GM10266 (cell line): ENCODE measurements around the gene TBC1D2.
"Not testable (repeated sequence)": the region's sequence is repeated elsewhere in the genome, so short reads cannot be mapped to it uniquely, and the experiment has no call there.

Experiments used
- DNase-seq: peaks from one replicate; pipeline ENCODE4 v3.0.0; 2012; ENCODE audit errors: extremely low spot score
- TF ChIP-seq, protein P1 (sequence below): IDR thresholded peaks from 2 replicates; pipeline ENCODE4 v1.5.1; 2012; ENCODE audit warnings: mild to moderate bottlenecking, low read depth; ENCODE audit not compliant: control insufficient read depth, insufficient read depth; ENCODE audit errors: missing control alignments

Gene TBC1D2

GRCh38 chr9:98176391-98177259 lies 78.8 kb downstream of the TBC1D2 start:
- no peak for DNase-seq
- TF ChIP-seq, protein P1, sequence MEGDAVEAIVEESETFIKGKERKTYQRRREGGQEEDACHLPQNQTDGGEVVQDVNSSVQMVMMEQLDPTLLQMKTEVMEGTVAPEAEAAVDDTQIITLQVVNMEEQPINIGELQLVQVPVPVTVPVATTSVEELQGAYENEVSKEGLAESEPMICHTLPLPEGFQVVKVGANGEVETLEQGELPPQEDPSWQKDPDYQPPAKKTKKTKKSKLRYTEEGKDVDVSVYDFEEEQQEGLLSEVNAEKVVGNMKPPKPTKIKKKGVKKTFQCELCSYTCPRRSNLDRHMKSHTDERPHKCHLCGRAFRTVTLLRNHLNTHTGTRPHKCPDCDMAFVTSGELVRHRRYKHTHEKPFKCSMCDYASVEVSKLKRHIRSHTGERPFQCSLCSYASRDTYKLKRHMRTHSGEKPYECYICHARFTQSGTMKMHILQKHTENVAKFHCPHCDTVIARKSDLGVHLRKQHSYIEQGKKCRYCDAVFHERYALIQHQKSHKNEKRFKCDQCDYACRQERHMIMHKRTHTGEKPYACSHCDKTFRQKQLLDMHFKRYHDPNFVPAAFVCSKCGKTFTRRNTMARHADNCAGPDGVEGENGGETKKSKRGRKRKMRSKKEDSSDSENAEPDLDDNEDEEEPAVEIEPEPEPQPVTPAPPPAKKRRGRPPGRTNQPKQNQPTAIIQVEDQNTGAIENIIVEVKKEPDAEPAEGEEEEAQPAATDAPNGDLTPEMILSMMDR: no peak

GRCh38 chr9:98175762-98176161 lies 79.7 kb downstream of the TBC1D2 start:
- TF ChIP-seq, protein P1: no peak
- DNase-seq: no peak

GRCh38 chr9:98175028-98175569 lies 80.3 kb downstream of the TBC1D2 start:
- no peak for DNase-seq
- TF ChIP-seq, protein P1: no peak

DNA sequence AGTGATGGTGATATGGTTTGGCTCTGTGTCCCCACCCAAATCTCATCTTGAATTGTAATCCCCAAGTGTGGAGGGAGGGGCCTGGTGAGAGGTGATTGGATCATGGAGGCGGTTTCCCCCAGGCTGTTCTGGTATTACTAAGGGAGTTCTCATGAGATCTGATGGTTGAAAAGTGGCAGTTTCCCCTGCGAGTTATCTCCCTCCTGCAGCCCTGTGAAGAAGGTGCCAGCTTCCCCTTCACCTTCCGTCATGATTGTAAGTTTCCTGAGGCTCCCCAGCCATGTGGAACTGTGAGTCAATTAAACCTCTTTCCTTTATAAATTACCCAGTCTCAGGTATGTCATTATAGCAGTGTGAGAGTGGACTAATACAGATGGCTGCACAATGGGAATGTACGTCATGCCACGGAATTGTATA lies 80.9 kb downstream of the TBC1D2 start:
- not testable (repeated sequence) for DNase-seq

GRCh38 chr9:98173181-98173580 lies 82.3 kb downstream of the TBC1D2 start:
- DNase-seq: no peak
- TF ChIP-seq, protein P1: no peak

DNA sequence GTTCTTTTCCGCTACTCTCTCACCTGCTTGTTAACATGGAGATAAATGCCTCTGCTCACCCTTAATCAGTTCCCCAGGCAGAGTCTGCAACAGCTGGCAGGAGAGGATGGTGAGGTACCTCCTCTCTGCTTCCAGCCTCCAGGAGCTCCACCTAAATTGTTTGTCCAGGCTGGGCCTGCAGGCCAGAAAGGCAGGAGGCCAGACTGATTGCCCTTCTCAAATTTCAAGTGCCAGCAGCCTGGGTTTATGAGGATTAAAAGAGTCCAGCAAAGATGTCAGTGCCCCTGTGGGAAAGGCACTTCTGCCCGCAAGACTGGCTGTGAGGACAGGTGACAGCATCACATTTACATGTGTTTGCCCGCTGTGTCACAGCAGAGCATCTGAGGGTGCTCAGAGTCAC lies 82.8 kb downstream of the TBC1D2 start:
- DNase-seq: no peak
- TF ChIP-seq, protein P1: no peak

GRCh38 chr9:98171176-98171925 lies 84.1 kb downstream of the TBC1D2 start:
- TF ChIP-seq, protein P1: no peak
- no peak for DNase-seq
